Osteoblast (primary cell): Measurements from ENCODE around the gene PCDHGA8. TPM values are rescaled to one million over a fixed set of nuclear protein-coding genes. Genes with fewer than 3 reads are reported as not detected.
"Not testable (repeated sequence)": the region's sequence is repeated elsewhere in the genome, so short reads cannot be mapped to it uniquely, and the experiment has no call there.

Experiments used
- DNase-seq: peaks from one replicate; pipeline ENCODE4 v3.0.0; 2011; ENCODE audit warnings: low spot score, mixed read lengths; ENCODE audit not compliant: insufficient read length; ENCODE audit errors: missing footprints
- H2AFZ ChIP-seq: 2 replicates; pipeline ENCODE4 v1.6.0; 2011; ENCODE audit warnings: mild to moderate bottlenecking, low read length
- H3K27ac ChIP-seq: 2 replicates; pipeline ENCODE4 v1.5.1; 2011; ENCODE audit warnings: mild to moderate bottlenecking, low read depth, low read length, moderate library complexity
- H3K27me3 ChIP-seq: 2 replicates; pipeline ENCODE4 v1.6.0; 2012; ENCODE audit warnings: mild to moderate bottlenecking, control low read depth, inconsistent platforms, low read length, moderate library complexity; ENCODE audit not compliant: insufficient read depth
- H3K36me3 ChIP-seq: 2 replicates; pipeline ENCODE4 v1.5.1; 2011; ENCODE audit warnings: mild to moderate bottlenecking, low read length, control low read depth, moderate library complexity; ENCODE audit not compliant: insufficient read depth
- H3K4me1 ChIP-seq: 2 replicates; pipeline ENCODE4 v1.5.1; 2011; ENCODE audit warnings: mild to moderate bottlenecking, low read length, control low read depth, moderate library complexity; ENCODE audit not compliant: insufficient read depth
- H3K4me2 ChIP-seq: 2 replicates; pipeline ENCODE4 v1.6.0; 2011; ENCODE audit warnings: mild to moderate bottlenecking, low read length; ENCODE audit not compliant: insufficient read depth
- H3K4me3 ChIP-seq: fragments of 200-600 bp; sonication (generic); 3 replicates; pipeline ENCODE4 v1.5.1; 2012; ENCODE audit warnings: mild to moderate bottlenecking, low read length, inconsistent platforms; ENCODE audit not compliant: insufficient read depth
- H3K79me2 ChIP-seq: 2 replicates; pipeline ENCODE4 v1.6.0; 2012; ENCODE audit warnings: mild to moderate bottlenecking, low read length, control low read depth, inconsistent platforms; ENCODE audit not compliant: insufficient read depth
- H3K9me3 ChIP-seq: 2 replicates; pipeline ENCODE4 v1.5.1; 2011; ENCODE audit warnings: low read depth, low read length, control low read depth
- H4K20me1 ChIP-seq: 2 replicates; pipeline ENCODE4 v1.6.0; 2012; ENCODE audit warnings: mild to moderate bottlenecking, low read length, control low read depth; ENCODE audit not compliant: insufficient read depth
- total RNA-seq: library from RNA; depleted of rRNA; stranded (reverse); fragments of >200 nt; gene quantifications from 2 replicates; pipeline ENCODE4 v1.2.3, GENCODE V29; 2012
- TF ChIP-seq, protein P1 (sequence below): IDR thresholded peaks from 2 replicates; pipeline ENCODE4 v1.5.1; 2011; ENCODE audit warnings: mild to moderate bottlenecking, low read depth, low read length, moderate library complexity; ENCODE audit errors: extremely low read depth

The PCDHGA8 gene
- total RNA-seq, 1 donor = 3.6 TPM

DNA sequence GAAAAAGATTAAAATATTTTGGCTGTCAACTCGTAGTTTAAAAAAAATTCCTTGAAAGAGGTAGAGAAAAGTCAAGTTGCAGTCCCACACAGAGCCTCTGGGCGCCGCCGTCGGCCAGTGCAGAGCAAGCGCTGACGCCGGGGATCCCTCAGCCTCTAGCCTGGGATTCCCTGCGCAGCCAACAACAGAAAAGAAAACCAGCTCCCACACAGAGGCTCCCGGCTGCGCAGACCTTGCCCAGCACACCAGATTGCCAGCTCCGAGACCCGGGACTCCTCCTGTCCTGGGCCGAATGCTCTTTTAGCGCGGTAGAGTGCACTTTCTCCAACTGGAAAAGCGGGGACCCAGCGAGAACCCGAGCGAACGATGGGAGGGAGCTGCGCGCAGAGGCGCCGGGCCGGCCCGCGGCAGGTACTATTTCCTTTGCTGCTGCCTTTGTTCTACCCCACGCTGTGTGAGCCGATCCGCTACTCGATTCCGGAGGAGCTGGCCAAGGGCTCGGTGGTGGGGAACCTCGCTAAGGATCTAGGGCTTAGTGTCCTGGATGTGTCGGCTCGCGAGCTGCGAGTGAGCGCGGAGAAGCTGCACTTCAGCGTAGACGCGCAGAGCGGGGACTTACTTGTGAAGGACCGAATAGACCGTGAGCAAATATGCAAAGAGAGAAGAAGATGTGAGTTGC, 25.2 kb downstream of the PCDHGA8 start, which contains the start of gene PCDHGB7:
Gene PCDHGB7 (plus strand): TSS at position 184 of the 679 bp plus-strand sequence. CDS start 183 bp downstream, at position 367.
- Histone ChIP-seq H2AFZ (peak within 1 kb of the TSS; percentile 45), H3K9me3 (peaks cover 11% of the 10 kb centered on the region), H3K4me2 (peak within 1 kb of the TSS; percentile 75), H3K4me3 (peak within 1 kb of the TSS; percentile 70)
- TF ChIP-seq, protein P1, sequence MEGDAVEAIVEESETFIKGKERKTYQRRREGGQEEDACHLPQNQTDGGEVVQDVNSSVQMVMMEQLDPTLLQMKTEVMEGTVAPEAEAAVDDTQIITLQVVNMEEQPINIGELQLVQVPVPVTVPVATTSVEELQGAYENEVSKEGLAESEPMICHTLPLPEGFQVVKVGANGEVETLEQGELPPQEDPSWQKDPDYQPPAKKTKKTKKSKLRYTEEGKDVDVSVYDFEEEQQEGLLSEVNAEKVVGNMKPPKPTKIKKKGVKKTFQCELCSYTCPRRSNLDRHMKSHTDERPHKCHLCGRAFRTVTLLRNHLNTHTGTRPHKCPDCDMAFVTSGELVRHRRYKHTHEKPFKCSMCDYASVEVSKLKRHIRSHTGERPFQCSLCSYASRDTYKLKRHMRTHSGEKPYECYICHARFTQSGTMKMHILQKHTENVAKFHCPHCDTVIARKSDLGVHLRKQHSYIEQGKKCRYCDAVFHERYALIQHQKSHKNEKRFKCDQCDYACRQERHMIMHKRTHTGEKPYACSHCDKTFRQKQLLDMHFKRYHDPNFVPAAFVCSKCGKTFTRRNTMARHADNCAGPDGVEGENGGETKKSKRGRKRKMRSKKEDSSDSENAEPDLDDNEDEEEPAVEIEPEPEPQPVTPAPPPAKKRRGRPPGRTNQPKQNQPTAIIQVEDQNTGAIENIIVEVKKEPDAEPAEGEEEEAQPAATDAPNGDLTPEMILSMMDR = peak; percentile 81
- peak; percentile 94 for DNase-seq
- not testable (repeated sequence) for H3K27me3 ChIP-seq, H4K20me1 ChIP-seq, H3K36me3 ChIP-seq, H3K4me1 ChIP-seq, H3K27ac ChIP-seq, H3K79me2 ChIP-seq

DNA sequence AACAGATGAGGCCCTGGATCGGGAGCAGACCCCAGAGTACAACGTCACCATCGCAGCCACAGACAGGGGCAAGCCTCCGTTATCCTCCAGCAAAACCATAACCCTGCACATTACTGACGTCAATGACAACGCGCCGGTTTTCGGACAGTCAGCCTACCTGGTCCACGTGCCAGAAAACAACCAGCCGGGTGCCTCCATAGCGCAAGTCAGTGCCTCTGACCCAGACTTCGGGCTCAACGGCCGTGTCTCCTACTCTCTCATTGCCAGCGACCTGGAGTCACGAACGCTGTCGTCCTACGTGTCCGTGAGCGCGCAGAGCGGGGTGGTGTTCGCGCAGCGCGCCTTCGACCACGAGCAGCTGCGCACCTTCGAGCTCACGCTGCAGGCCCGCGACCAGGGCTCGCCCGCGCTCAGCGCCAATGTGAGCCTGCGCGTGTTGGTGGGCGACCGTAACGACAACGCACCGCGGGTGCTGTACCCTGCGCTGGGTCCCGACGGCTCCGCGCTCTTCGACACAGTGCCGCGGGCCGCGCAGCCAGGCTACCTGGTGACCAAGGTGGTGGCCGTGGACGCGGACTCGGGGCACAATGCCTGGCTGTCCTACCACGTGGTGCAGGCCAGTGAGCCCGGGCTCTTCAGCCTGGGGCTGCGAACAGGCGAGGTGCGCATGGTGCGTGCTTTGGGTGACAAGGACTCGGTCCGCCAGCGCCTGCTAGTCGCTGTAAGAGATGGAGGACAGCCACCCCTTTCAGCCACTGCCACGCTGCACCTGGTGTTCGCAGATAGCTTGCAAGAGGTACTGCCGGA, 26.8 kb downstream of the PCDHGA8 start:
- no peak for DNase-seq
- Histone ChIP-seq H3K4me3 (peak overlapping the region; percentile 14), H3K27ac (no peak overlapping the region), H3K27me3 (no peaks in the 10 kb centered on the region), H3K4me2 (no peak overlapping the region), H3K9me3 (peaks cover 15% of the 10 kb centered on the region), H2AFZ (no peak overlapping the region), H3K79me2 (peaks cover 11% of the 10 kb centered on the region), H3K4me1 (peaks cover 8% of the 10 kb centered on the region), H3K36me3 (no peaks in the 10 kb centered on the region), H4K20me1 (no peaks in the 10 kb centered on the region)
- TF ChIP-seq, protein P1 = no peak

DNA sequence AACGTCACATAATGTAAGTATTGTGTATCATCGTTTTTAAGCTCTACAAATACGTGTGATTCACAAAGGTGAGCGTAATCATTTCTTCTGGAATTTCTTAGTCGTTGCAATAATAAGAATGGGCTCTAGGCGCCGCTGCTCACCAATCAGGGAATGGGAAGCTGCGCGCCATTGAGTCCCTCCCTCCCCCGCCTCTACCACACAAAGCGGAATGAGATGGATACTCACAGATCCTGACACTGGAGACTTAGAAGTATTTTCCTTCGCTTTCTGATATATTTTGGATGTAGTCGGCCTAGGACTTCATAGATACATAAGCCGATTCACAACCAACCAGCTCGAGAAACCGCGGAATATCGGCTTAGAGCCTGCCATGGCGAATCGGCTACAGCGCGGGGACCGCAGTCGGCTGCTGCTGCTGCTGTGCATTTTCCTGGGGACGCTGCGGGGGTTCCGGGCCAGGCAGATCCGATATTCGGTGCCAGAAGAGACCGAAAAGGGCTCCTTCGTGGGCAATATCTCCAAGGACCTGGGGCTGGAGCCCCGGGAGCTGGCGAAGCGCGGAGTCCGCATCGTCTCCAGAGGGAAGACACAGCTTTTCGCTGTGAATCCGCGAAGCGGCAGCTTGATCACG, 28.5 kb downstream of the PCDHGA8 start, which contains the start of gene PCDHGA11:
Gene PCDHGA11 (plus strand): TSS at position 197 of the 634 bp plus-strand sequence. CDS start 177 bp downstream, at position 374.
- Histone ChIP-seq H3K9me3 (peaks cover 15% of the 10 kb centered on the region), H3K27me3 (no peaks in the 10 kb centered on the region), H2AFZ (peak within 1 kb of the TSS; percentile 80), H3K36me3 (no peaks in the 10 kb centered on the region), H3K4me3 (peak within 1 kb of the TSS; percentile 79), H4K20me1 (no peaks in the 10 kb centered on the region), H3K27ac (peak within 1 kb of the TSS; percentile 36), H3K79me2 (peaks cover 11% of the 10 kb centered on the region), H3K4me2 (peak within 1 kb of the TSS; percentile 83), H3K4me1 (peaks cover 8% of the 10 kb centered on the region)
- DNase-seq = peak; percentile 95
- TF ChIP-seq, protein P1 = peak; percentile 78
